Measurements from ENCODE around the gene PRKACA.
A peak's percentile ranks its signal among the peaks of the same experiment; 100 is the strongest.

PRKACA gene

GRCh38 chr19:14117668-14118164 lies at the start of gene PRKACA:
PRKACA (minus strand) TSS chr19:14117762; CDS start chr19:14117547, 215 bp downstream.
- peak; percentile 100 for DNase-seq (ENCODE audit: extremely low read depth, insufficient read length)
- Histone ChIP-seq H3K4me3 (replicated peaks; ENCODE audit: low read depth, low read length) (peak within 1 kb of the TSS; percentile 82), H3K27me3 (replicated peaks; ENCODE audit: control insufficient read depth, insufficient read depth, low read length) (no peaks in the 10 kb centered on the region), H3K36me3 (ENCODE audit: control insufficient read depth, insufficient read depth, low read length) (peaks cover 1% of the 10 kb centered on the region)
- no peak for TF ChIP-seq CTCF (IDR thresholded peaks at IDR 0.05; ENCODE audit: insufficient read depth, low read length, poor library complexity, severe bottlenecking)

GRCh38 chr19:14166999-14167575 lies 49.5 kb upstream of the PRKACA start:
- Histone ChIP-seq H3K36me3 (ENCODE audit: control insufficient read depth, insufficient read depth, low read length) (no peaks in the 10 kb centered on the region), H3K4me3 (replicated peaks; ENCODE audit: low read depth, low read length) (no peak overlapping the region), H3K27me3 (replicated peaks; ENCODE audit: control insufficient read depth, insufficient read depth, low read length) (no peaks in the 10 kb centered on the region; the same call in 1 of the 2 replicates)
- DNase-seq (ENCODE audit: extremely low read depth, insufficient read length): no peak
- TF ChIP-seq CTCF (IDR thresholded peaks at IDR 0.05; ENCODE audit: insufficient read depth, low read length, poor library complexity, severe bottlenecking): no peak

GRCh38 chr19:14165990-14166830 lies 48.6 kb upstream of the PRKACA start:
- Histone ChIP-seq H3K36me3 (ENCODE audit: control insufficient read depth, insufficient read depth, low read length) (no peaks in the 10 kb centered on the region), H3K27me3 (replicated peaks; ENCODE audit: control insufficient read depth, insufficient read depth, low read length) (no peaks in the 10 kb centered on the region; the same call in 1 of the 2 replicates), H3K4me3 (replicated peaks; ENCODE audit: low read depth, low read length) (no peak overlapping the region)
- DNase-seq (ENCODE audit: extremely low read depth, insufficient read length): no peak
- TF ChIP-seq CTCF (IDR thresholded peaks at IDR 0.05; ENCODE audit: insufficient read depth, low read length, poor library complexity, severe bottlenecking): no peak

- no peak for DNase-seq (ENCODE audit: extremely low read depth, insufficient read length)
- H3K36me3 ChIP-seq (ENCODE audit: control insufficient read depth, insufficient read depth, low read length): no peaks in the 10 kb centered on the region
- no peak for TF ChIP-seq CTCF (IDR thresholded peaks at IDR 0.05; ENCODE audit: insufficient read depth, low read length, poor library complexity, severe bottlenecking)
- no peak overlapping the region for H3K4me3 ChIP-seq (replicated peaks; ENCODE audit: low read depth, low read length)
- no peaks in the 10 kb centered on the region; the same call in 1 of the 2 replicates for H3K27me3 ChIP-seq (replicated peaks; ENCODE audit: control insufficient read depth, insufficient read depth, low read length)
Observed at GRCh38 chr19:14164724-14165493, 47.3 kb upstream of the PRKACA start.

- no peak for TF ChIP-seq CTCF (IDR thresholded peaks at IDR 0.05; ENCODE audit: insufficient read depth, low read length, poor library complexity, severe bottlenecking)
- no peak for DNase-seq (ENCODE audit: extremely low read depth, insufficient read length)
- Histone ChIP-seq H3K27me3 (replicated peaks; ENCODE audit: control insufficient read depth, insufficient read depth, low read length) (no peaks in the 10 kb centered on the region; the same call in 1 of the 2 replicates), H3K36me3 (ENCODE audit: control insufficient read depth, insufficient read depth, low read length) (no peaks in the 10 kb centered on the region), H3K4me3 (replicated peaks; ENCODE audit: low read depth, low read length) (no peak overlapping the region)
Observed at GRCh38 chr19:14164082-14164481, 46.5 kb upstream of the PRKACA start.
